Measurements from ENCODE around the gene CCDC85C. TPM values are rescaled to one million over a fixed set of nuclear protein-coding genes. Genes with fewer than 3 reads are reported as not detected.

CCDC85C gene
- total RNA-seq, 2 donors from 2014 or later, result 19.8 to 28.2 TPM

DNA sequence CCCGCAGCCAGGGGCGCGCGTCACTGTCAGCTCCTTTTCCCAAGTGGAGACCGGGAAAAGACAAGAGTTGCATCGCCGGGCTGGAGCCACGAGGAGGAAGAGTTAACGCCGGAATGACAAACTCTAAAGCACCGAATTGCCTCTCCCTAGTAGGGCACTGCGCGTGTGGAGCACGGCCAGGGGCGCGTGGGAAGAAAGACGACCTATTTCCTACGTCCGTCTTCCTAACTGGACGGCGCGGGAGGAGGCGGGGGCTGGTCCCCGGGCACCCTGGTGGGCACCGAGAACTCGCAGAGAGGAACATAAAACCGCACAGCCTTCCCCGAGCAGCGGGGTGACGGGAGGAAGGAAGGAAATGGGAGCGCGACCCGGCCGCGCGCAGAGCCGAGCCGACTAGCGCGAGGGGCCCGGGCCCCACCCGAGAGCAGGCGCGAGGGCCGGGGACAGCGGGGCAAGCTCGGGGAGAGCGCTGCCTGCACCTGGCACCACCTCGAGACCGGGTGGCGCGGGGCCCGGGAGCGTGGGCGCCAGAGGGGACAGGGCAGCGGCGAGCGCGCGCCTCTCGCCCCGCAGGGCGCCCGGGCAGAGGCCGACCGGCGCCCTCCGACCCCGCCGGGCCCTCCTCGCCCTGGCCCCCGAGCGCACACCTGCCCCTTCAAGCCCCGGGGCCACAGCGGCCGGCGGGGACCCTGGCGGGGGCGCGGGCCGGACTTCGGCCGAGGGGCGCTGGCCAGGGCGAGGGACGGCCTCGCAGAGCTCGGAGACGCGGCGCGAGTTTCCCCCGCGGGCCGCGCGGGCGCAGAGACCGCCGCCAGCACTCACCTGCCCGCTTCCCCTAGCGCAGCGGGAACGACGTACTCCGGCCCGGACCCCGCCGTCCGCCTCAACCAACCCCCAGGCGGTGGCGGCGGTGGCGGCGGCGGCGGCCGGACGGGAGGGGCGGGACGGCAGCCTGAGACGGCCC is 123.8 kb downstream of the CCDC85C start, which contains the start of gene SETD3:
Gene SETD3, minus strand, starts transcription at position 954 of the 964 bp plus-strand sequence. CDS start 15,054 bp downstream, outside the sequence.
- DNase-seq (ENCODE audit: low spot score), result peak; percentile 90

DNA sequence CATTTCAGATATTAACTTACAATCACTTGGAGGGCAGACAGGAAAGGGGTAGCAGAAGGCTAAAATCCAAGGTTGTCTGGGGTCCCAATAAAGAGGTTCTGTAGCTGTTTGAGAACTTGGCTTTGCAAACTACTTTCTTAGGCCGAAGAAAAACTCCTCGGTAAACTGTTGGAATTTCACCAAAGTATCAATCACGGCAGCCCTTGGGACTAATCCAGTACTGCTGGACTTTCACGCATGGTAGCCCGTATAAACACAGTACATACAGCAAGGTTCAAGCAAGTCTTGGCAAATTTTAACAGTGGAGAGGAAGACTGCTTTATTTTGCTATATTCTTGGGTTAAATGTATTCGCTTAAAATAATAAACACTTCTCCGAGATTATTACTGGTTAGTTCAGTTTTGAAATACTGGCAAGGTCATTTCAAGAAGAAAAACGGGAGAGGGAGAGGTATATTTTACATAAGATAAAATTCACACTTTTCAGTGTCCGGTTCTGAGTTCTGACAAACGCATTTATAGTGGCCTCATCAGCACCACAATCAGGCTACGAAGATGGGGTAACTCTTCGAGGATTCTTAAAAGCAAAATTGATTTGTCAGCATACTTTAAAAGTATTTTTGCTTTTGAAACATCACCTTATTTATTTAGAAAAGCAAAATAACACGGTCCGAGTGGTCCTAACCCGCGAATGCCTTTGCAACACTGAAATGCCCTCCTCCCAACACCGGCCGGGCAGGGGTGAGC is 124.7 kb downstream of the CCDC85C start:
- no peak for DNase-seq (ENCODE audit: low spot score)
- intact Hi-C loops (cut with DNase I), result no loop called here

More for the DNA sequence above, 123.8 kb downstream of the CCDC85C start, which contains the start of gene SETD3:
- intact Hi-C loops (cut with DNase I), result no loop called here

DNA sequence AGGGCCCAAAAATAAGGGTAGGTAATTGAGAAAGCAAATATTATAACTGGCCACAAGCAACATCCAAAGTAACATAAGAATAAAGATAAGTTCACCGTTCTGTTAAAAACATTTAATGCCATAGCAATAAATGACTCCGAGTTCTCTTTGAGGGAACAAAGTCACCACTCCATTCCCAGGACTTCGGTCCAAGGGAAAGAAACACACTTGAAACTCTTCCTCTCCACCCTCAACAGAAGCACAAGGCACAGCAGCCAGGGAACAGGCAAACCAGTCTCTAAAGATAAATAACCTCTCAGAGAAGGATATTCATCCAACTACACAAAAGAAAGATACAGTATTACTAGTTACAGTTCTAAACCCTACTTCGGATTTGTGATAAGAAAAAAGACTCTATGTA is 125.9 kb downstream of the CCDC85C start:
- intact Hi-C loops (cut with DNase I), result no loop called here
- no peak for DNase-seq (ENCODE audit: low spot score)

DNA sequence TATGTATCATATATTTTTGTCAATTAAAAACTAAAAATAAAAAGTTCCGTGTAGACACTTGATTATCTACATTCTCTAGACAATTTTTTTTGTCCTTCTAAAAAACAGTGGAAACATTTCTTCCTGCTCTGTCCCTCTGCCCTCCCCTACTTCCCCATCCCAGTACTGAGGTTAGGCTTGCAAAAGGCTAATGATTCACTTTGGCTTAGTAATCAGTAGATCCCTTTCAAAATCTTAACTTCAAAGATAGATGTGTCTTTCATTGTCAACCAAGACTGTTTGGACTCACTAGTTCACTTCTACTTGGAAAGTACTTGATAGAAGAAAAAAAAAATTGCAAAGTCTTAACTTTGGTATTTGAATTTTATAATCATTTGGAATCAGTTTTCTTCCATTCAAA is 127.1 kb downstream of the CCDC85C start:
- intact Hi-C loops (cut with DNase I), result no loop called here

DNA sequence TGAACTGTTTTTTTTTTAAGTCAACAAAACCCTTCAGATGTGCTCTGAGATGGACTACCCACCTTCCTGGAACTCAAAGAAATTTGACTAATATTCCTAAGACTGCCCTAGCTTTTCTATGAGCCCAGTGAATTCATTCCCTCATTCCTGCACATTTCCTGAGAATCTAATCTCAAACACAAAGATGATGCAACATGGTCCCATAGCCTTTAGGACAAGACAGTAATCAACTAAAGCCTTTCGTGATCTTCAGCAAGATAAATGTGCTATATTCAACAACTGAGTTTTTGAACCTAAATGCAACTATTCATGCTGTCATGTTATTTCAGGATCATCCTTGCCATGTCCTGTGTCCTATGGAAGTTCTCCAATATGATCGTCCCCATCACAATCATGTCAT is 128.3 kb downstream of the CCDC85C start:
- no peak for DNase-seq (ENCODE audit: low spot score)
- intact Hi-C loops (cut with DNase I), result no loop called here

More for the DNA sequence above, 127.1 kb downstream of the CCDC85C start:
- no peak for DNase-seq (ENCODE audit: low spot score)

DNA sequence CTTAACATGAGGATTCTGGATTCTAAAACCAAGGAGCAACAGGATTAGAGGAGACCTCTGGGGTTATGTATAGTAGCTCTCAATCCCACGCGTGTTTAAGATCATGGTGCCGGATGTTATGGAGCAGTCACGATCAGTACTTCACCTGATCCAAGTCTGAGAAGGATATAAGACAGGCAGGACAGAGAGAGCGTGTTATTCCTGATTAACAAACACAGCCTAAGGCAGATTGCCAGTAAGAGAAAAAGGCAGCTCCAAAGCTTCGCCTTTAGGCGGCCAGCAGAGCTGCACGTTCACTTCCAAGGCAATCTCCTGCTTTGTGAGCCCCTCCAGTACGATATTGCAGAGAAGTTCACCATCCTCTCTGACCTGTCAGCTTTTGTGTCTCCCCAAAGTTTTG is 128.8 kb downstream of the CCDC85C start:
- DNase-seq (ENCODE audit: low spot score), result no peak
- intact Hi-C loops (cut with DNase I), result no loop called here

DNA sequence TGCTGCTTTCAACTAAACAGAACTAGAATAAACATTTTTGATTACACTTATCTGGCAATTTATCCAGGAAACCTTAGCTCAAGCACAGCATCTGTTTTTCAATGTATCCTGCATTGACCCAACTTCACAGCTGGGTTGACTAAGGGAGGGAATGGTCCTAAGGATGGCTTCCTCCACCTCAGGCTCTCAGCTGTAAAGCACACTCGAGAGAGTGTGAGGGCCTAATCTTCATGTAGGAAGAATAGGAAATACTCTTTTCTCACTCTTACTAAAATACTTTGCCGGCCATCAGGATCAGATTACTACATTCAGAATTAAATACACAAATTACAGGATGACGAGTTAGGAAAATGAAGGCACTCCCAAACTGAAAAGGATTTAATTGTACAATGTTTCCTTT is 130.5 kb downstream of the CCDC85C start:
- intact Hi-C loops (cut with DNase I), result no loop called here
- DNase-seq (ENCODE audit: low spot score), result no peak

DNA sequence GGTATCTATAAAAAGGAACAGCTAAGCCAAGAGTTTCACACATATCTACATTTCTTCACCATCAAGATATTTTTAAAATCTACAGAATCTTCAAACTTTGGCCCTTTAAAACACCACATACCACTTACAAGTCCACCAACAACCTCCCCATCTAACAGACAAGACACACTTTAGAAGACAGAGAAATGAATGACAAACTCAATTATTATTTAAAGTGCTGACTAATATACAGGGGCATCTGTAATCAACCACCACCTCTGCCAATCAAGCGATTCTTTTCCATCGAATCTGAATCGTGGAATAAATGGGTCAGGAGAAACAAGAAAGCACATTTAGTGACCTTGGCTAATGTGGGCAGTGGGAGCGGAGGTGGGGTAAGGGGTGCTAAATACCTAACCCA is 131.1 kb downstream of the CCDC85C start:
- no peak for DNase-seq (ENCODE audit: low spot score)
- intact Hi-C loops (cut with DNase I), result no loop called here

DNA sequence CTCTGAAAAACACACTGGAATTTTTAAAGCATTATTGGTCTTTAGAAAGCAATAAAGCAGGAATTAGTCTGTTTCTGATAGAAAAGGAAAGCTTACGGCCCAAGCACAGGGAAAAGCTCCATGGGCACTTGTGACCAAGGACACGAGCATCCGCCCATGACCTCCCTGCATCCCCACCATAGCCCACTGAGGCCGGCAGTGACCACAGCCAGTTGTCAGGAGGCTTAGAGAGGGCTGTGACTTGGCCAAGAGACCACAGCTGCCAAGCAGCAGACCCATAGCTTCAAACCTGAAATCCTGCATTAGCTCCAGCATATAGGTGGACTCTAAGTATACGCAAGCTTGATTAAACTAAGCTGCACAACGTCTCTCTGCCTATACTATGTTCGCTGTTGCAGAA is 132.3 kb downstream of the CCDC85C start:
- intact Hi-C loops (cut with DNase I), result no loop called here
- DNase-seq (ENCODE audit: low spot score), result no peak

DNA sequence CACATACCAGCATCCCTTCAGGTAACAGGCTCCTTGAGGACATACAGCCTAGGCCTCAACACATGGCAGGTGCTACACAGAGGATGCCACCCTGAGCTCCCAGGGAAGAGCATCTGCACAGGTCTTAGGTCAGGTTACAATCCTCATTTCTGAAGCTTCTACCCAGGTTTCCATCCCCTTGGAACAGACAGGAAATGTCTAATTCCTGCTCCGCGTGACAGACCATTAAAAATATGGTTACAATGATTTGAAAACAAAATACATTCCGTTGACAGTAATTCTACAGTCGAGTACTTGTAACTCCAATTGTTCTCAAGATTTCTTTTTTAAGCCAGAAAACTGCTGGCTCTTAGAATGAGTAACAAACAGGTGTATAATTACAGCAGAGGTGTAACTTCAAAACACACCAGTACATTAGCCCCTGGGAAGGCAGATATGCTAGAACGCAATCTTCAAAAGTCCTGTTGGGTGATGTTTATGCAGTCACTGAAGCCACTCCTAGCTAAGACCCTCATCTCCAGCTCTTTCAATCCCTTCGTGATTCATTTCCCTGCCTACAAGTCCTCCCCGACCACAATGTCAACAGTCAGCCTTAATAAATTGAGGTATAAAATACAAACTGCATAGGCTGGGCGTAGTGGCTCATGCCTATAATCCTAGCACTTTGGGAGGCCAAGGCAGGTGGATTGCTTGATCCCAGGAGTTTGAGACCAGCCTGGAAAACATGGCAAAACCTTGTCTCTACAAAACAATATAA is 135.0 kb downstream of the CCDC85C start:
- DNase-seq (ENCODE audit: low spot score), result no peak
- intact Hi-C loops (cut with DNase I), result no loop called here

DNA sequence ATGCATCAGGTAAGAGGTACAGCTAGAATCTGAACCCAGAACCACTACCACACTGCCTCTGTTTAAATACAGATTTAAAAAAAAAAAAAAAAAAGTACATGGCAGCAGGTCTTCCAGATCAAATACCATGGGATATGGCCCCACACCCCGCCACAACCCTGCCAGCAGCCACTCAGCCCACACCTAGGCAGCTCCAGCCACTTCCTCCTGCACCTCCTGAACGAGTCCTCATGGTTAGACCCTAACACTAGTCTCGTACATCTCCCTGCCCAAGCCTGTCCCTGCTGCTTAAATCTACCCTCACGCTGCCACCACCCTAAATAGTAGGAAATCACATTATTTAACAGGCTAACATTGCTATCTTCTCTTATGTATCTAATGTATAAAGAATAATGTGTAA is 135.9 kb downstream of the CCDC85C start:
- no peak for DNase-seq (ENCODE audit: low spot score)
- intact Hi-C loops (cut with DNase I), result no loop called here

DNA sequence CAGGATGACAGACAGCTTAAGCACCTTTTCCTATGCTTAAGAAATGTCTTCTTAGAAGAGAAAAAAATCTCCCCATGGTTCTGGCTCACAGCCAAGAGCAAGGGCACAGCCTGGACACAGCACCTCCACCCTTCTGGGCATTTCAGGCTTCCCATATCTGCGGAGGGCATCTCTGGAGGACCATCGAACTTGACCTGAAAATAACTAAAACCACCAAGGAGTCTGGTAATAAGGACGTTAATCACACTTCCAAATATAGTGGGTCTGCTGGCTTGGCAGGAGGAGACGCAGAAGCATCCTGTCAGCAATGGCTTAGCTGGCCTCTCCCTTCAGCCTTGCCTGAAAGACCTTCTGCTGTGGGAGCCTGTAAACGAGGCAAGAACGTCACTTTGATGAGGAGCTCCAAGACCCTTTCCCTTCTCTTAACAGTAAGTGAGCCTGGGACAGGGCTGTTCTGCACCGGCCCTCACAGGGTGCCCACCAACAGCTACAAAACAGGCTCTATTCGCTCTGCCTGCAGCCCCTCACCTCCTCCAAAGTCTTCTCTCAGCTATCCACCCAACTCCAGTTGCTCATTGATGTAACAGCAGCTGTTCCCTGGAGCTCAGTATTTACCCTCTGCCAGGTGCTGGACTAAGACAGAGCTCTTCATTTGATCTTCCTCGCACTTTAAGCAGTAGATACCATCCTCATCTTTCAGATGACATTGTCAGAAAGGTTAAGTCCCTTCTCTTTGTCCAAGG is 136.5 kb downstream of the CCDC85C start:
- no peak for DNase-seq (ENCODE audit: low spot score)
- intact Hi-C loops (cut with DNase I), result no loop called here

DNA sequence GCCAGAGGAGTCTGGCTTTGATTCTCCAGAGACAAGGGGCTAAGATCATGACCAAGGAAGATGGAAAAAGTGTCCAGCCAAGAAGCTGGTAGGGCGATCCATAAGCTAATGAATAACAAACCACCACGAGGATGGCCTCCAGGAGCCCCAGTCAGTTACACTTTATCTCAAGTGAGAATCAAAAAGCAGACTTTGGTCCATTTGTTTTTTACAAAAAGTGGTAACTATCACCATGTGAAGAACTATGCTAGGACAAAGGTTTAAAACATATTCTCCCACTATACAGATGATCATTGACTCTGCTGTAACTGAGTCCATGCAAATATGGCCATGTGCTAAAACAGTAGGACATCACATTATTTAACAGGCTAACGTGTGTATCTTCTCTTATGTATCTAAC is 137.2 kb downstream of the CCDC85C start:
- intact Hi-C loops (cut with DNase I), result no loop called here
- no peak for DNase-seq (ENCODE audit: low spot score)

DNA sequence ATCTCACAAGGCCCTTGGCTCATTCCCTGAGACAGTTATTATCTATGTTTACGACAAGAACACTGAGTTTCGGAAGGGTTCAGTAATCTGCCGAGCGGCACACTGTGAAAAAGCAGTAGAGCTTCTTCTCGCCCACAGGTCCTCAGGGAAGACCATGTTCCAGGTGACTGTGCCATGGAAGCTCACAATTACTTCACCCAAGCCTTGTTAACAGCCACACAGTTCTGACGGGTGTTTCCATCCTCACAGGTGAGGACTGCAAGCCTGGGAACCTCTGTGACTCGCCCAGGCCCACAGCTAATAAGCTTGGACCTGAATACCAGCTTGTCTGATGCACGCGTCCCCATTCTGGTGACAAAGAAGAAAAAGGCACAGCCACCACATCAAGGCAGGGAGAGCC is 138.7 kb downstream of the CCDC85C start:
- DNase-seq (ENCODE audit: low spot score), result no peak
- intact Hi-C loops (cut with DNase I), result no loop called here

DNA sequence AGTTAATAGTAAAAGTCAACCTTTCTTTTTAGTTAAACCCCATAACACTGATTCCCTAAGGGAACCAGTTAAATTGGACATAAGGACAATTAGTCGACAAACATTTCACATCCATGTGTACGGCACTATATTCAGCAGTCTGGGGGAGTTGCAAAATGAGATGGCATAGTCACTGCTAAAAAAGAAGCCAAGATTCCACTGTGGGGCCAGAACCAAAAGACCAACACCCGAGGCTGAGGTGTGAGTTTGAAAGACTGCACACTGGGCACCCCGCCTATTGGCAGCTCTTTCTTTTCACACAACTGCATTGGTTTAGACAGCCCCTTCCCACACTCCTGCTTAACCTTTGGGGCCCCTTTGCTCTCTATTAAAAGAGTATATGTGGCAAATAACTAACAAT is 140.0 kb downstream of the CCDC85C start:
- DNase-seq (ENCODE audit: low spot score), result no peak
- intact Hi-C loops (cut with DNase I), result no loop called here

DNA sequence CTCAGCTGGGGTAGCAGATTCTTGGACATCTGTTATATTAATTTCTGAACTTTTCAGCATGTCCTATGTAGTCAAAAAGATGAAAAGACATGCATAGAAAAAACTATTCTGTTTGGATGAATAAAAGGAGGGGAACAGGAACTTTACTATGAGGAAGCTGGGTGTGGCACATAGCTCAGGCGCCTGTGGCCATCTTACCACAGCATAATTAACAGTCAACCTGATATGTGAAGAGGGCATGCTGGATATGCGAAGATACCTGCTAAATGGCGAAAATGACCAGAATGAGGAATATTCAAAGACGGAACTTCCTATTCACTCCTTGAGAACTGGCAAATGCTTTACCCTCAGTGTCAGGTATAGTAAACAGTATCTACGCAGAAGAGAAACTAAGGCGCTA is 141.8 kb downstream of the CCDC85C start:
- intact Hi-C loops (cut with DNase I), result no loop called here
- DNase-seq (ENCODE audit: low spot score), result no peak

DNA sequence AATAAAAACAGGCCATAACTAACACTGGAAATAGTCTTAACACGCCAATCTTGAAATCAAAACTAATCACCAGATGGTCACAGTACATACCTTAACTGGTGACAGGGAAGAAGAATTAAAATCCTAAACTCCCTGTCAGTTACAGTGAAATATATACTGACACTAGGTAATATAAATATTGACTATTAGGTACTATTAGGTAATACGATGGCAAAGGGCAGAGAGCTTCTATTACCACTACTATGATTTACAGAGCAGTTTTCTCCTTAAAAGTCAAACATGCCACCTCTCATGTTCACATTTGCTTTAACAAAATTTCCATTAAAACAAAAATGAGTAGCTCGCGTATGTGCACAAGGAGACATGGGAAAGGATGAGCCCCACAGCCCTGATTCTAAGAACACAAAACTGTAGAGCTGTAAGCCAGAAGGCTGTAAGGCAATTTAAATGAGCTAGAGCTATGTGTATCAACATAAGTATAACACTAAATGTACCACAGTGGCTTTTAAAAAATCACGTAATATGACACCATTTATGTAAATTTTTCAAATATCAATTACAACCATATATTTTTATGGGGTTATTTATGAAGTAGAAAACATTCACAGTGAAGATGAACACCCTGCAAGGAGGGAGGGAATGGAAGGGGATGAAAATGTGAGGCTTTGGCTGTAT is 142.5 kb downstream of the CCDC85C start:
- intact Hi-C loops (cut with DNase I), result no loop called here
- DNase-seq (ENCODE audit: low spot score), result no peak

DNA sequence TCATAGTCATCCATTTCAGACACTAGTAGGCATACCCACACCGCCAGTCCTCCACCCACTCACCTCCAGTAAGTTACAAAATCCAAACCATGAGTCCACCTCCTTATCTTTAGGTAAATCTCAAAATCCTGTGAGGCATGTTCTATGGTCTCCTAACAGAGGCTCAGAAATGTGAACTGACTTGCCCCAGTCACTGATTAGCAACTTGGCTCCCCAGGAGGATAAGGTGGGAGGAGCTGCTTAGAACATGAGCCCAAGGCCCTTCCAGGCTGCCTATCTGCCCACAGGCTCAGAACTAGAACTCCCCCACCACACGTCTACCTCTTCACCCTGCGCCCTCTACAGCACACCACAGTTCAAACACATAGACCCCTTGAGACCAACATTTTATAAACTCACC is 143.2 kb downstream of the CCDC85C start:
- no peak for DNase-seq (ENCODE audit: low spot score)
- intact Hi-C loops (cut with DNase I), result no loop called here

Measured in posterior vena cava (tissue), 2 donors.